PC-9 (cell line): ENCODE measurements around the gene RAD9A.

Experiments used
- CTCF ChIP-seq: fragments of 200-600 bp; sonication (generic); conservative IDR thresholded peaks from 2 replicates; pipeline ENCODE4 v1.6.1; 2017; ENCODE audit warnings: mixed run types, antibody characterized with exemption, mild to moderate bottlenecking, moderate library complexity
- EZH2 ChIP-seq: fragments of 200-600 bp; sonication (generic); IDR thresholded peaks from 2 replicates; pipeline ENCODE4 v1.8.0; 2017; ENCODE audit warnings: antibody characterized with exemption, low read depth

- no peak for TF ChIP-seq CTCF
- TF ChIP-seq EZH2: no peak
Measured at GRCh38 chr11:67372993-67373647, 18.7 kb upstream of the RAD9A start, which contains the start of gene CLCF1.
